WTC11 (cell line): ENCODE data around the gene SH3D19.

Experiments used
- KAT7 ChIP-seq: sonication (generic); formaldehyde crosslinking; IDR thresholded peaks from 2 replicates; pipeline ENCODE4 v1.8.1; 2023; ENCODE audit warnings: missing genetic modification reagents, mild to moderate bottlenecking, borderline replicate concordance
- ZNF219 ChIP-seq: sonication (generic); formaldehyde crosslinking; IDR thresholded peaks from 2 replicates; pipeline ENCODE4 v1.8.0; 2023; ENCODE audit warnings: missing genetic modification reagents, mild to moderate bottlenecking, borderline replicate concordance

DNA sequence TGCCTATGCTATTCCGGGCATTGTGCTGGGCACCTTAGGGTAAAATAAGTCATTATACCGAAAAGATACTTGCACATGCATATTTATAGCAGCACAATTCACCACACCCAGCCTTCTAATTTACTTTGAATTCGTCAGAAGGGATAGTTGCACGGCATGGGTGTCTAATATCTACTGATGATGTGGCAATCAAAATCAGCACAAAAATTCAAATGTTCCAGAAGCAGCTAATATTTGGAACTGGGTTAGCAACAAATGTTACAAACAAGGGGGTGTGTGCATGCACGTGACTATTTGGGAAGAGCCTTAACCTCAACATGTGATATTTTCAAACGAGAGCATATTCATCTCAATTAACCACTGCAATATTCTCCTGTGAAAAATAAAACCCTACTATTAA, 128.2 kb downstream of the SH3D19 start:
- TF ChIP-seq ZNF219 (no peak), KAT7 (no peak)
